ENCODE results near the gene MYRF. TPM values are rescaled to one million over a fixed set of nuclear protein-coding genes. Genes with fewer than 3 reads are reported as not detected.

MYRF gene
- total RNA-seq, 2 donors from 2014 or later, result 7.0 to 13.1 TPM

DNA sequence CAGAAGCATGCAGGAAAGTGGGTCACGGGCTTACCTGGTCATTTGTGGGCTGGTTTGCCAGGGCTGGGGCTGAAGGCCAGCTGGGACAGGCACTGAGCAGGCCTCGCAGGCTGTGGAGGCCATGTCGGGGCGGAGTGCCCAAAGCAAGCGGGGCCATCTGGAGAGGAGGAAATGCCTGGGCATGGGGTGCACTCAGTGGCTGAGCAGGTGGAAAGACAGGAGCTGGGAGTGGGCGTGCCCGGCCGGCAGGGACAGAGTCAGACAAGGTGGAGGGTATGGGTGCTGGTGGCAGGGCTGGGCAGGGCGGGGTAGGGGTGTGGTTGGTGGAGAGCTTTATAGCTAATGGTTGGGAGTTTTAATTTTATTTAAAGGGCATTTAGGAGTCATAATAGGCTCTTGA is 44.9 kb upstream of the MYRF start:
- no peak for DNase-seq (ENCODE audit: low spot score)
- Histone ChIP-seq H3K36me3 (no peaks in the 10 kb centered on the region), H3K27me3 (no peaks in the 10 kb centered on the region), H3K4me1 (peaks cover 0 to 11% of the 10 kb centered on the region in 2 donors), H3K4me3 (no peak overlapping the region), H3K27ac (peak overlapping the region in 1 of 2 donors; percentile 69), H3K9me3 (no peaks in the 10 kb centered on the region)
- TF ChIP-seq, protein P1, sequence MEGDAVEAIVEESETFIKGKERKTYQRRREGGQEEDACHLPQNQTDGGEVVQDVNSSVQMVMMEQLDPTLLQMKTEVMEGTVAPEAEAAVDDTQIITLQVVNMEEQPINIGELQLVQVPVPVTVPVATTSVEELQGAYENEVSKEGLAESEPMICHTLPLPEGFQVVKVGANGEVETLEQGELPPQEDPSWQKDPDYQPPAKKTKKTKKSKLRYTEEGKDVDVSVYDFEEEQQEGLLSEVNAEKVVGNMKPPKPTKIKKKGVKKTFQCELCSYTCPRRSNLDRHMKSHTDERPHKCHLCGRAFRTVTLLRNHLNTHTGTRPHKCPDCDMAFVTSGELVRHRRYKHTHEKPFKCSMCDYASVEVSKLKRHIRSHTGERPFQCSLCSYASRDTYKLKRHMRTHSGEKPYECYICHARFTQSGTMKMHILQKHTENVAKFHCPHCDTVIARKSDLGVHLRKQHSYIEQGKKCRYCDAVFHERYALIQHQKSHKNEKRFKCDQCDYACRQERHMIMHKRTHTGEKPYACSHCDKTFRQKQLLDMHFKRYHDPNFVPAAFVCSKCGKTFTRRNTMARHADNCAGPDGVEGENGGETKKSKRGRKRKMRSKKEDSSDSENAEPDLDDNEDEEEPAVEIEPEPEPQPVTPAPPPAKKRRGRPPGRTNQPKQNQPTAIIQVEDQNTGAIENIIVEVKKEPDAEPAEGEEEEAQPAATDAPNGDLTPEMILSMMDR (IDR thresholded peaks at IDR 0.05), result no peak

DNA sequence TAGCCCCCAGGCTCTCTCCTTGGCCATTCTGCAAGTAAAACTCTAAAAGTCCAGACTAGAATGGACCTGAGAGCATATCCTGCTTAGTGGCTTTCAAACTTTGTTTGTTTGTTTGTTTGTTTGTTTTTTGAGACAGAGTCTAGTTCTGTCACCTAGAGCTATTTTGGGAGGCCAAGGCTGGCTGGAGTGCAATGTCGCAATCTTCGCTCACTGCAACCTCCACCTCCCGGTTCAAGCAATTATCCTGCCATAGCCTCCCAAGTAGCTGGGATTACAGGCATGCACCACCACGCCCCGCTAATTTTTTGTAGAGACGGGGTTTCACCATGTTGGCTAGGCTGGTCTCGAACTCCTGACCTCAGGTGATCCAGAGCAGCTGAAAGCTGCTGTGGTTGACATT is 43.3 kb upstream of the MYRF start:
- TF ChIP-seq, protein P1 (IDR thresholded peaks at IDR 0.05), result no peak
- DNase-seq (ENCODE audit: low spot score), result no peak
- Histone ChIP-seq H3K4me3 (no peak overlapping the region), H3K36me3 (no peaks in the 10 kb centered on the region), H3K27ac (no peak overlapping the region), H3K4me1 (peaks cover 0 to 11% of the 10 kb centered on the region in 2 donors), H3K9me3 (no peaks in the 10 kb centered on the region), H3K27me3 (no peaks in the 10 kb centered on the region)

DNA sequence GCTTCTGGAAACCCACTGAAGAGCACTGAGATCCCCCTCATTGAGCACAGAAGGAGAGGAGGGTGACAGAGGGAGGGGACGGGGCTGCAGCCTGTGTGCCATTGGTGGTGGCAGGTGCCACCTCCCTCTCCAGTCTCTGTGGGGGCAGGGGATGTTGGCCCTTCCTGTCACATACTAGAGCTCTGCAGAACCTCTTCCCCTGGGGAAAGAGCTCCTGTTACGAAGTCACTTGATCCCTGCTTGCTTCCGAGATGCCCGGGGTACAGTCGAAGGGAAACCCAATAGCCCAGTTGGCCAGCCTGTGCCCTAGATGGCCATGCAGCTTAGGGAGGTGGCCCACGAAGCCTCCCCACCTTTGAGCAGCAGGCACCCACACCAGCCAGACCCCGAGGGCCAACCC is 42.9 kb upstream of the MYRF start:
- H3K27me3 ChIP-seq, result no peaks in the 10 kb centered on the region
- DNase-seq (ENCODE audit: low spot score), result no peak
- TF ChIP-seq, protein P1 (IDR thresholded peaks at IDR 0.05), result no peak
- no peaks in the 10 kb centered on the region for H3K36me3 ChIP-seq
- H3K4me3 ChIP-seq, result no peak overlapping the region
- H3K27ac ChIP-seq, result no peak overlapping the region
- H3K4me1 ChIP-seq, result peaks cover 0 to 11% of the 10 kb centered on the region in 2 donors
- H3K9me3 ChIP-seq, result no peaks in the 10 kb centered on the region

DNA sequence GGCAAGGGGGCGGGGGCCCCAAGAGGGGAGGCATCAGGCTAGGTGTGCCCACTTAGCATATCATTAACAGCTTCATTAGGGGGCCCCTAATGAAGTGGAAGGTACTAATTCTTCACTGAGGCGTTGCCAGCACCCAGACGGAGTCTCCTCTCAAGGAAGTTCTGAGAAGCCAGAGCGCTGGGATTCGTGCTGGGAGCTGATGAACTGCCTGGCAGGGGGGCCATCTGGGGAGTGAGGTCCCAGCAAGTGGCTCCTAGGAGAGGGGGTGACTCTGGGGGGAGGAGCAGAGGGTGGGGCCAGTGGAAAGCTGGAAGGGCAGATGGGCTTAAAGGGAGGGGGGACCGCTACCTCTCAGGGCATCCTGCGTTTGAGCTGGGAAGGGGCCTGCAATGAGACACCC is 42.4 kb upstream of the MYRF start:
- Histone ChIP-seq H3K9me3 (no peaks in the 10 kb centered on the region), H3K4me3 (no peak overlapping the region), H3K27ac (no peak overlapping the region), H3K4me1 (peaks cover 0 to 11% of the 10 kb centered on the region in 2 donors), H3K36me3 (no peaks in the 10 kb centered on the region), H3K27me3 (no peaks in the 10 kb centered on the region)
- TF ChIP-seq, protein P1 (IDR thresholded peaks at IDR 0.05), result no peak
- DNase-seq (ENCODE audit: low spot score), result no peak

DNA sequence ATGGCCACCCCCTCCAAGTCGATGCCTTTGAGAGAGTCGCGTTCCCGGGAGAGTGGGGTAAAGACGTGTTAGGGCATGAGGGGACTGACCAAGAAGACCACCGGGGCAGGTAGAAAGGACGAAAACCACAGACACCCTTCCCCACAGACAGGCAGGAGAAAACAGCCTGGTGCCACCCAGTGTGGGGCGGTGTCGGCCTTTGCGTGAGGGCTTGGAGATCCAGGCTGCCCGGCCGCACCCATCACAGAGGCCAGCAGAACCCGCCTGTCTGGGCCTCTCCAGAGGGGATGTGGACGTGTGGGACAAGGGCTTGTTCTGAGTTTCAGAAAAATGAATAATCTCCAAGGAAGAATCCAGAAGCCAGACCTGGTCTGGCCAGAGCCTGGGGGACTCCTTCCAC is 41.4 kb upstream of the MYRF start:
- H3K9me3 ChIP-seq, result no peaks in the 10 kb centered on the region
- H3K36me3 ChIP-seq, result no peaks in the 10 kb centered on the region
- TF ChIP-seq, protein P1 (IDR thresholded peaks at IDR 0.05), result no peak
- no peak overlapping the region for H3K4me3 ChIP-seq
- H3K27me3 ChIP-seq, result no peaks in the 10 kb centered on the region
- H3K27ac ChIP-seq, result no peak overlapping the region
- H3K4me1 ChIP-seq, result peaks cover 0 to 11% of the 10 kb centered on the region in 2 donors
- no peak for DNase-seq (ENCODE audit: low spot score)

DNA sequence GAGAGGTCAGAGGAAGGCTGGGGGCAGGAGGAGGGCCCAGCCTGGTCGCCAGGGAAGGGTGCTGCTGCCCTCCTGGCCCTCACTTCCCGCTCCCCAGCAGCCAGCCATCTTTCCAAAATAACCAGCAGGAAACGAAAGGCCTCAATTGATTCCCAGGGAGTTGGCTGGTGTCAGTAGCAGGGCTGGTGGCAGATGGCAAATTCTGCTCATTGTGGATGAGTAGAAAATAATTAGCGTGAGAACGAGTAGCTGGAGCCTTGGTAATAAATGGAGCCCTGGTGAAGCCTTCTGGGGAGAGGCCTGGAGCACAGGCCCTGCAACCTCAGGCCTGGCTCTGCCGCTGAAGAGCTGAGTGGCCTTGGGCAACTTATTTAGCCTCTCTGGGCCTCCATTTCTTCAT is 40.9 kb upstream of the MYRF start:
- no peak for DNase-seq (ENCODE audit: low spot score)
- H3K9me3 ChIP-seq, result no peaks in the 10 kb centered on the region
- H3K4me3 ChIP-seq, result no peak overlapping the region
- peaks cover 0 to 7% of the 10 kb centered on the region in 2 donors for H3K4me1 ChIP-seq
- no peaks in the 10 kb centered on the region for H3K36me3 ChIP-seq
- TF ChIP-seq, protein P1 (IDR thresholded peaks at IDR 0.05), result no peak
- no peak overlapping the region for H3K27ac ChIP-seq
- no peaks in the 10 kb centered on the region for H3K27me3 ChIP-seq
